Tibial nerve (tissue), 3 donors: Measurements from ENCODE around the gene TMEM17.

Experiments
- CTCF ChIP-seq, 5 experiments: fragments of 200-600 bp in 3 of 5; fragments of 450-650 bp in 2 of 5; sonication (generic) in 3 of 5; IDR thresholded peaks; one replicate each; pipeline ENCODE4 v1.5.1; 2016 to 2019; ENCODE audit warnings: antibody characterized with exemption in 5 of 5, mild to moderate bottlenecking in 3 of 5, moderate library complexity in 2 of 5
- POLR2A ChIP-seq, 2 donors: fragments of 450-650 bp; IDR thresholded peaks; one replicate each; pipeline ENCODE4 v1.6.1; 2017; ENCODE audit warnings: antibody characterized with exemption in 2 of 2, mild to moderate bottlenecking in 2 of 2, moderate library complexity in 2 of 2

- TF ChIP-seq CTCF (IDR thresholded peaks at IDR 0.05) (no peak), POLR2A (IDR thresholded peaks at IDR 0.05) (no peak)
Measured at GRCh38 chr2:62550461-62550860, 44.5 kb upstream of the TMEM17 start.
